Measurements from ENCODE around the gene GAB1.

The GAB1 gene

GRCh38 chr4:143417679-143418403, 81.2 kb downstream of the GAB1 start:
- DNase-seq (ENCODE audit: low read depth), result no peak

GRCh38 chr4:143420227-143420626, 83.6 kb downstream of the GAB1 start:
- no peak for DNase-seq (ENCODE audit: low read depth)

GRCh38 chr4:143421609-143422008, 84.9 kb downstream of the GAB1 start:
- no peak for DNase-seq (ENCODE audit: low read depth)

GRCh38 chr4:143424276-143424675, 87.6 kb downstream of the GAB1 start:
- DNase-seq (ENCODE audit: low read depth), result no peak

- DNase-seq (ENCODE audit: low read depth), result no peak
These were observed 95.0 kb downstream of the GAB1 start for GRCh38 chr4:143431526-143432257.

GRCh38 chr4:143432258-143432591, 95.5 kb downstream of the GAB1 start:
- no peak for DNase-seq (ENCODE audit: low read depth)

GRCh38 chr4:143433231-143433630, 96.6 kb downstream of the GAB1 start:
- no peak for DNase-seq (ENCODE audit: low read depth)

- DNase-seq (ENCODE audit: low read depth), result no peak
These were observed 99.3 kb downstream of the GAB1 start for GRCh38 chr4:143435955-143436354.

GRCh38 chr4:143437476-143437875, 100.8 kb downstream of the GAB1 start:
- DNase-seq (ENCODE audit: low read depth), result no peak

- no peak for DNase-seq (ENCODE audit: low read depth)
These were observed 101.3 kb downstream of the GAB1 start for GRCh38 chr4:143437937-143438336.

GRCh38 chr4:143438710-143439109, 102.0 kb downstream of the GAB1 start:
- no peak for DNase-seq (ENCODE audit: low read depth)

- no peak for DNase-seq (ENCODE audit: low read depth)
These were observed 104.4 kb downstream of the GAB1 start for GRCh38 chr4:143441109-143441508.

- no peak for DNase-seq (ENCODE audit: low read depth)
These were observed 105.0 kb downstream of the GAB1 start for GRCh38 chr4:143441678-143442077.

GRCh38 chr4:143443728-143444127, 107.1 kb downstream of the GAB1 start:
- DNase-seq (ENCODE audit: low read depth), result no peak

- no peak for DNase-seq (ENCODE audit: low read depth)
These were observed 114.5 kb downstream of the GAB1 start for GRCh38 chr4:143451186-143451585.

- DNase-seq (ENCODE audit: low read depth), result no peak
These were observed 118.5 kb downstream of the GAB1 start for GRCh38 chr4:143455211-143455610.

GRCh38 chr4:143458966-143459365, 122.3 kb downstream of the GAB1 start:
- DNase-seq (ENCODE audit: low read depth), result no peak

- no peak for DNase-seq (ENCODE audit: low read depth)
These were observed 136.9 kb downstream of the GAB1 start for GRCh38 chr4:143473334-143474126.

GRCh38 chr4:143477487-143477886, 140.8 kb downstream of the GAB1 start:
- no peak for DNase-seq (ENCODE audit: low read depth)

GRCh38 chr4:143481361-143481760, 144.7 kb downstream of the GAB1 start:
- DNase-seq (ENCODE audit: low read depth), result no peak

- DNase-seq (ENCODE audit: low read depth), result no peak
These were observed 146.2 kb downstream of the GAB1 start for GRCh38 chr4:143482840-143483239.

GRCh38 chr4:143486314-143486713, 149.6 kb downstream of the GAB1 start:
- DNase-seq (ENCODE audit: low read depth), result no peak

- DNase-seq (ENCODE audit: low read depth), result no peak
These were observed 152.0 kb downstream of the GAB1 start for GRCh38 chr4:143488687-143489086.
